Measurements from ENCODE around the gene TP53TG5. TPM values are rescaled to one million over a fixed set of nuclear protein-coding genes. Genes with fewer than 3 reads are reported as not detected.
A peak's percentile ranks its signal among the peaks of the same experiment; 100 is the strongest.

Gene TP53TG5
- total and polyA plus RNA-seq, 2 of the 8 experiments (the other 6 are each of a cell fraction or from before 2014, with no cell fraction given): not detected

GRCh38 chr20:45345104-45345936 lies 32.8 kb downstream of the TP53TG5 start:
- Histone ChIP-seq H3K23ac (ENCODE audit: insufficient read length) (no peak overlapping the region), H4K8ac (ENCODE audit: extremely low read depth, insufficient read depth, low read length) (no peak overlapping the region), H3K79me2 (ENCODE audit: control insufficient read depth in 1 of 2, insufficient read depth in 2 of 2, low read length in 2 of 2) (peaks cover 0 to 65% of the 10 kb centered on the region in 2 experiments; a peak in 2 of 4 replicates), H3K79me1 (ENCODE audit: low read depth, low read length) (peaks cover 18% of the 10 kb centered on the region), H2BK120ac (replicated peaks; ENCODE audit: low read depth, low read length) (no peak overlapping the region), H3K27me3 (replicated peaks in 1 of 4; ENCODE audit: control insufficient read depth in 3 of 4, extremely low read depth in 1 of 4, insufficient read depth in 3 of 4, low read length in 3 of 4) (no peaks in the 10 kb centered on the region), H3K23me2 (ENCODE audit: low read depth, low read length) (peaks cover 12% of the 10 kb centered on the region; the same call in 1 of the 2 replicates), H3K36me3 (ENCODE audit: control insufficient read depth in 2 of 4, insufficient read depth in 4 of 4, low read length in 3 of 4) (no peaks in the 10 kb centered on the region; a peak in 1 of 8 replicates), H2BK5ac (ENCODE audit: low read depth, low read length) (peak overlapping the region; percentile 25; the same call in 1 of the 2 replicates), H3K9ac (replicated peaks in 1 of 4; ENCODE audit: extremely low read depth in 1 of 4, low read depth in 3 of 4, low read length in 3 of 4) (no peak overlapping the region; a peak in 1 of 7 replicates), H2AFZ (ENCODE audit: low read length) (no peak overlapping the region), H2BK12ac (ENCODE audit: low read depth, low read length) (no peak overlapping the region), H3K18ac (ENCODE audit: extremely low read depth, low read length) (0 out of 2 replicates have a peak overlapping the region, but pooled peaks have one; percentile 2), H4K5ac (ENCODE audit: insufficient read length, low read depth, low read length) (no peak overlapping the region), H2BK20ac (ENCODE audit: low read length) (no peak overlapping the region), H3K27ac (ENCODE audit: low read depth, low read length) (no peak overlapping the region), H2BK15ac (ENCODE audit: low read length) (no peak overlapping the region), H3K4me1 (replicated peaks in 1 of 4; ENCODE audit: control insufficient read depth in 3 of 4, insufficient read depth in 4 of 4, low read length in 3 of 4) (peaks cover 43 to 68% (median 50%) of the 10 kb centered on the region in 4 experiments), H3K4me2 (ENCODE audit: insufficient read depth in 1 of 2, low read depth in 2 of 2, low read length in 2 of 2) (peak overlapping the region; percentile 32 to 96; a peak in 3 of 4 replicates), H2AK5ac (ENCODE audit: low read depth, low read length) (no peak overlapping the region), H3K4ac (replicated peaks; ENCODE audit: insufficient read length, low read depth, low read length) (no peak overlapping the region), H4K91ac (replicated peaks; ENCODE audit: insufficient read length, low read length) (no peak overlapping the region), H3K9me3 (ENCODE audit: insufficient read depth in 2 of 2, low read depth in 1 of 2, low read length in 1 of 2) (no peaks in the 10 kb centered on the region), H4K20me1 (replicated peaks in 1 of 2; ENCODE audit: control insufficient read depth in 1 of 2, insufficient read depth in 2 of 2, low read length in 2 of 2) (peaks cover 0 to 7% of the 10 kb centered on the region in 2 experiments), H3K56ac (replicated peaks; ENCODE audit: insufficient read length, low read depth, low read length) (no peak overlapping the region), H3K14ac (ENCODE audit: insufficient read length) (no peak overlapping the region), H3K4me3 (ENCODE audit: extremely low read depth in 1 of 4, insufficient read depth in 2 of 4, low read depth in 3 of 4, low read length in 4 of 4) (peak overlapping the region in 1 of 4 experiments; percentile 24; a peak in 1 of 8 replicates)
- WGBS, 2 experiments (ENCODE audit: extremely low coverage in 1 of 2, insufficient coverage in 1 of 2, insufficient read length in 1 of 2, insufficient replicate concordance in 2 of 2, low coverage in 1 of 2, low lambda C conversion rate in 2 of 2, missing lambda C conversion rate in 1 of 2): 77% methylated on average over 9 of the region's 9 CpGs; no CpG with 5 or more reads in 1 of the 2 experiments
- DNase-seq (ENCODE audit: low read depth in 1 of 2, low spot score in 2 of 2) (no peak), FAIRE-seq (no peak)
- CTCF ChIA-PET (ENCODE audit: partially characterized antibody): interaction anchor here (0.7 to 6.5 kb wide), 10 partner anchors 14 to 91 kb away, joined by 3 to 33 read pairs (median 4); partner anchors contain the start of gene SYS1
- POLR2A ChIA-PET (ENCODE audit: partially characterized antibody): interaction anchor here (1.5 to 6.8 kb wide), 3 partner anchors 15 to 100 kb away, joined by 3 to 113 read pairs (median 4); partner anchors contain the start of gene SYS1
- no peak for TF ChIP-seq KDM5A (IDR thresholded peaks at IDR 0.05; ENCODE audit: low read length)
- TF ChIP-seq POLR2AphosphoS5 (IDR thresholded peaks at IDR 0.05; ENCODE audit: low read depth, low read length): no peak
- TF ChIP-seq CEBPB (IDR thresholded peaks at IDR 0.05; ENCODE audit: low read depth, low read length): no peak
- TF ChIP-seq KDM1A (IDR thresholded peaks at IDR 0.05; ENCODE audit: borderline replicate concordance, low read length): no peak
- no peak for TF ChIP-seq GTF2F1 (IDR thresholded peaks at IDR 0.05; ENCODE audit: borderline replicate concordance, low read depth, low read length)
- TF ChIP-seq BCL11A (IDR thresholded peaks at IDR 0.05; ENCODE audit: low read depth in 2 of 2, low read length in 2 of 2): no peak
- no peak for TF ChIP-seq ATF3 (IDR thresholded peaks at IDR 0.05; ENCODE audit: insufficient read depth, low read depth, low read length)
- TF ChIP-seq CBX8 (IDR thresholded peaks at IDR 0.05; ENCODE audit: borderline replicate concordance, low read depth, low read length): no peak

Measured in H1 (cell line).